HepG2 (cell line): ENCODE data around the gene IZUMO2. TPM values are rescaled to one million over a fixed set of nuclear protein-coding genes. Genes with fewer than 3 reads are reported as not detected.
A peak's percentile ranks its signal among the peaks of the same experiment; 100 is the strongest.

Experiments used
- ARHGAP35 ChIP-seq: sonication (generic); formaldehyde crosslinking; IDR thresholded peaks from 2 replicates; pipeline ENCODE4 v1.9.0; 2022; ENCODE audit warnings: mild to moderate bottlenecking, inconsistent platforms, moderate library complexity, missing genetic modification reagents, borderline replicate concordance
- FOXA3 ChIP-seq: IDR thresholded peaks from 2 replicates; pipeline ENCODE4 v1.6.1; 2016; ENCODE audit warnings: missing genetic modification reagents, missing compliant biosample characterization
- FOXJ3 ChIP-seq: sonication (generic); formaldehyde crosslinking; IDR thresholded peaks from 2 replicates; pipeline ENCODE4 v1.4.0; 2020; ENCODE audit warnings: missing genetic modification reagents, mild to moderate bottlenecking, borderline replicate concordance
- LCORL ChIP-seq, 2 experiments: fragments of 450-650 bp in 1 of 2; sonication (generic) in 1 of 2; formaldehyde crosslinking in 1 of 2; IDR thresholded peaks; 2 replicates each; pipeline versions ENCODE4 v1.5.0 to v1.6.1; 2017 to 2020; ENCODE audit warnings: antibody characterized with exemption in 1 of 2, missing genetic modification reagents in 1 of 2
- NR0B2 ChIP-seq: sonication (generic); formaldehyde crosslinking; IDR thresholded peaks from 2 replicates; pipeline ENCODE4 v1.4.0; 2020; ENCODE audit warnings: mild to moderate bottlenecking, missing genetic modification reagents
- RXRB ChIP-seq: IDR thresholded peaks from 2 replicates; pipeline ENCODE4 v1.6.1; 2016; ENCODE audit warnings: borderline replicate concordance, missing genetic modification reagents, missing compliant biosample characterization
- ZBTB21 ChIP-seq: sonication (generic); formaldehyde crosslinking; IDR thresholded peaks from 2 replicates; pipeline ENCODE4 v1.4.0; 2020; ENCODE audit warnings: missing genetic modification reagents
- ZFX ChIP-seq: sonication (generic); formaldehyde crosslinking; IDR thresholded peaks from 2 replicates; pipeline ENCODE4 v1.4.0; 2020; ENCODE audit warnings: mild to moderate bottlenecking, low read depth, missing genetic modification reagents, moderate library complexity
- ZFY ChIP-seq: sonication (generic); formaldehyde crosslinking; IDR thresholded peaks from 2 replicates; pipeline ENCODE4 v1.4.0; 2020; ENCODE audit warnings: missing genetic modification reagents
- ZNF260 ChIP-seq: sonication (generic); formaldehyde crosslinking; IDR thresholded peaks from 2 replicates; pipeline ENCODE4 v1.4.0; 2020; ENCODE audit warnings: missing genetic modification reagents, low read depth, mild to moderate bottlenecking, borderline replicate concordance
- ZNF335 ChIP-seq: sonication (generic); formaldehyde crosslinking; IDR thresholded peaks from 2 replicates; pipeline ENCODE4 v1.4.0; 2020; ENCODE audit warnings: missing genetic modification reagents
- polyA plus RNA-seq, 8 experiments: library from polyadenylated mRNA; depleted of rRNA in 3 of 8; stranded (reverse) in 7 of 8; unstranded in 1 of 8; fragments of >200 nt; fragmentation: Illumina TruSeq in 4 of 8; extraction: Trizol in 4 of 8; gene quantifications; 2 replicates each; pipeline versions ENCODE4 v1.2.1 to v1.2.3, GENCODE V29; 2011 to 2016; ENCODE audit warnings: low read depth in 4 of 8, missing spikeins in 1 of 8, mixed read lengths in 1 of 8; ENCODE audit not compliant: insufficient read depth in 1 of 8
- total RNA-seq, 5 experiments: library from RNA; depleted of rRNA; stranded (reverse); fragments of >200 nt; fragmentation: Illumina TruSeq; extraction: Trizol; gene quantifications; 2 replicates each; pipeline ENCODE4 v1.2.3, GENCODE V29; 2016; ENCODE audit warnings: low read depth in 1 of 5
- TF ChIP-seq, protein P1 (sequence below): sonication (generic); formaldehyde crosslinking; IDR thresholded peaks from 2 replicates; pipeline ENCODE4 v1.4.0; 2020; ENCODE audit warnings: missing genetic modification reagents
- TF ChIP-seq, protein P2 (sequence below): sonication (generic); formaldehyde crosslinking; IDR thresholded peaks from 2 replicates; pipeline ENCODE4 v1.4.0; 2020; ENCODE audit warnings: missing genetic modification reagents
- TF ChIP-seq, protein P3 (sequence below): sonication (generic); formaldehyde crosslinking; IDR thresholded peaks from 2 replicates; pipeline ENCODE4 v1.4.0; 2020; ENCODE audit warnings: missing genetic modification reagents
- TF ChIP-seq, protein P4 (sequence below): IDR thresholded peaks from 2 replicates; pipeline ENCODE4 v1.6.1; 2012; ENCODE audit warnings: inconsistent platforms

The IZUMO2 gene
- total and polyA plus RNA-seq, 2 of the 13 experiments (the other 11 are each of a cell fraction or from before 2014, with no cell fraction given): not detected

DNA sequence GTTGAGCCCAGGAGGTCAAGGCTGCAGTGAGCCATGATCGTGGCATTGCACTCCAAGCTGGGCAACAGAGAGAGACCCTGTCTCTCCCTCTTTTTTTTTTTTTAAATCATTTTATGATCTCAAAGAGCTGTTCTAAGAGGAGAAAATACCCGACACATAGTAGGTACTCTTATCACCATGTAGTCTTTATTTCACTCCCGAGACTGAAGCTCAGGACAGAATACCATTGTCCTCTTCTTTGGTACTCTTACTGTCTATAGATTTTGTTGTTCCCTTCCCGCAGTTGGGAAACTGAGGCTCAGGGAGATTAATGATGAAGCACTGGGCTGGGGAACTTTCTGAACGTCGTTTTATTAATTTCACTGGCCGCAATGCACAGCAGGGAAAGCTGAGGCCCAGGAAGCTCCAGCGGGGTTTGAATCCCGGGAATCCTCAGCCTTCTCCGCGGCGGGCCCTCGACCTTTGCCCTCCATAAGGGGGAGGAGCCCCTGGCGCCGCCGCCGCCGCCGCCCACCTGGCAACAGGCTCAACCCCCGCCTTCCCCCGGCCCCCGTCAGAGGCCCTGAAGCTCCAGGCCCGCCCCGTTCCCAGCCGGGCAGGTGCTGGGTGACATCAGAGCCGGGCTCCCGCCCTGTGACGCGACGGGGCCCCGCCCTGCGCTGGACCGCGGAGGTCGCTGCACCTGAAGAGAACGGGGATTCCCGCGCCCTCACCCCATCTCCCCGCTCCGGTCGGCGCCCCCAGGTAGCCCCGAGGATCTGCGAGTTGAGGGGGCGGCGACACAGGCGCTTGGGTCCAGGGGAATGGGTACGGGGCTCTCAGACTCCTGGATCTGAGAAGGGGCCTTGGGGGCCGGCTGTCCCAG lies 42.0 kb upstream of the IZUMO2 start (continued):
- TF ChIP-seq LCORL (IDR thresholded peaks at IDR 0.05) (no peak), LCORL (CRISPR knock-in tag; IDR thresholded peaks at IDR 0.05) (no peak), ZNF335 (no peak), ZBTB21 (CRISPR knock-in tag) (peak; percentile 93), ZNF260 (CRISPR knock-in tag) (no peak), ARHGAP35 (CRISPR knock-in tag) (no peak), ZFX (CRISPR knock-in tag) (no peak), ZFY (CRISPR knock-in tag) (peak; percentile 12; the same call in 1 of the 2 replicates), FOXA3 (CRISPR knock-in tag) (no peak), RXRB (CRISPR knock-in tag) (peak; percentile 60; the same call in 1 of the 2 replicates), FOXJ3 (CRISPR knock-in tag) (no peak), NR0B2 (no peak)
- TF ChIP-seq, protein P1, sequence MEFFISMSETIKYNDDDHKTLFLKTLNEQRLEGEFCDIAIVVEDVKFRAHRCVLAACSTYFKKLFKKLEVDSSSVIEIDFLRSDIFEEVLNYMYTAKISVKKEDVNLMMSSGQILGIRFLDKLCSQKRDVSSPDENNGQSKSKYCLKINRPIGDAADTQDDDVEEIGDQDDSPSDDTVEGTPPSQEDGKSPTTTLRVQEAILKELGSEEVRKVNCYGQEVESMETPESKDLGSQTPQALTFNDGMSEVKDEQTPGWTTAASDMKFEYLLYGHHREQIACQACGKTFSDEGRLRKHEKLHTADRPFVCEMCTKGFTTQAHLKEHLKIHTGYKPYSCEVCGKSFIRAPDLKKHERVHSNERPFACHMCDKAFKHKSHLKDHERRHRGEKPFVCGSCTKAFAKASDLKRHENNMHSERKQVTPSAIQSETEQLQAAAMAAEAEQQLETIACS: no peak
- TF ChIP-seq, protein P2, sequence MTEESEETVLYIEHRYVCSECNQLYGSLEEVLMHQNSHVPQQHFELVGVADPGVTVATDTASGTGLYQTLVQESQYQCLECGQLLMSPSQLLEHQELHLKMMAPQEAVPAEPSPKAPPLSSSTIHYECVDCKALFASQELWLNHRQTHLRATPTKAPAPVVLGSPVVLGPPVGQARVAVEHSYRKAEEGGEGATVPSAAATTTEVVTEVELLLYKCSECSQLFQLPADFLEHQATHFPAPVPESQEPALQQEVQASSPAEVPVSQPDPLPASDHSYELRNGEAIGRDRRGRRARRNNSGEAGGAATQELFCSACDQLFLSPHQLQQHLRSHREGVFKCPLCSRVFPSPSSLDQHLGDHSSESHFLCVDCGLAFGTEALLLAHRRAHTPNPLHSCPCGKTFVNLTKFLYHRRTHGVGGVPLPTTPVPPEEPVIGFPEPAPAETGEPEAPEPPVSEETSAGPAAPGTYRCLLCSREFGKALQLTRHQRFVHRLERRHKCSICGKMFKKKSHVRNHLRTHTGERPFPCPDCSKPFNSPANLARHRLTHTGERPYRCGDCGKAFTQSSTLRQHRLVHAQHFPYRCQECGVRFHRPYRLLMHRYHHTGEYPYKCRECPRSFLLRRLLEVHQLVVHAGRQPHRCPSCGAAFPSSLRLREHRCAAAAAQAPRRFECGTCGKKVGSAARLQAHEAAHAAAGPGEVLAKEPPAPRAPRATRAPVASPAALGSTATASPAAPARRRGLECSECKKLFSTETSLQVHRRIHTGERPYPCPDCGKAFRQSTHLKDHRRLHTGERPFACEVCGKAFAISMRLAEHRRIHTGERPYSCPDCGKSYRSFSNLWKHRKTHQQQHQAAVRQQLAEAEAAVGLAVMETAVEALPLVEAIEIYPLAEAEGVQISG: no peak
- TF ChIP-seq, protein P3, sequence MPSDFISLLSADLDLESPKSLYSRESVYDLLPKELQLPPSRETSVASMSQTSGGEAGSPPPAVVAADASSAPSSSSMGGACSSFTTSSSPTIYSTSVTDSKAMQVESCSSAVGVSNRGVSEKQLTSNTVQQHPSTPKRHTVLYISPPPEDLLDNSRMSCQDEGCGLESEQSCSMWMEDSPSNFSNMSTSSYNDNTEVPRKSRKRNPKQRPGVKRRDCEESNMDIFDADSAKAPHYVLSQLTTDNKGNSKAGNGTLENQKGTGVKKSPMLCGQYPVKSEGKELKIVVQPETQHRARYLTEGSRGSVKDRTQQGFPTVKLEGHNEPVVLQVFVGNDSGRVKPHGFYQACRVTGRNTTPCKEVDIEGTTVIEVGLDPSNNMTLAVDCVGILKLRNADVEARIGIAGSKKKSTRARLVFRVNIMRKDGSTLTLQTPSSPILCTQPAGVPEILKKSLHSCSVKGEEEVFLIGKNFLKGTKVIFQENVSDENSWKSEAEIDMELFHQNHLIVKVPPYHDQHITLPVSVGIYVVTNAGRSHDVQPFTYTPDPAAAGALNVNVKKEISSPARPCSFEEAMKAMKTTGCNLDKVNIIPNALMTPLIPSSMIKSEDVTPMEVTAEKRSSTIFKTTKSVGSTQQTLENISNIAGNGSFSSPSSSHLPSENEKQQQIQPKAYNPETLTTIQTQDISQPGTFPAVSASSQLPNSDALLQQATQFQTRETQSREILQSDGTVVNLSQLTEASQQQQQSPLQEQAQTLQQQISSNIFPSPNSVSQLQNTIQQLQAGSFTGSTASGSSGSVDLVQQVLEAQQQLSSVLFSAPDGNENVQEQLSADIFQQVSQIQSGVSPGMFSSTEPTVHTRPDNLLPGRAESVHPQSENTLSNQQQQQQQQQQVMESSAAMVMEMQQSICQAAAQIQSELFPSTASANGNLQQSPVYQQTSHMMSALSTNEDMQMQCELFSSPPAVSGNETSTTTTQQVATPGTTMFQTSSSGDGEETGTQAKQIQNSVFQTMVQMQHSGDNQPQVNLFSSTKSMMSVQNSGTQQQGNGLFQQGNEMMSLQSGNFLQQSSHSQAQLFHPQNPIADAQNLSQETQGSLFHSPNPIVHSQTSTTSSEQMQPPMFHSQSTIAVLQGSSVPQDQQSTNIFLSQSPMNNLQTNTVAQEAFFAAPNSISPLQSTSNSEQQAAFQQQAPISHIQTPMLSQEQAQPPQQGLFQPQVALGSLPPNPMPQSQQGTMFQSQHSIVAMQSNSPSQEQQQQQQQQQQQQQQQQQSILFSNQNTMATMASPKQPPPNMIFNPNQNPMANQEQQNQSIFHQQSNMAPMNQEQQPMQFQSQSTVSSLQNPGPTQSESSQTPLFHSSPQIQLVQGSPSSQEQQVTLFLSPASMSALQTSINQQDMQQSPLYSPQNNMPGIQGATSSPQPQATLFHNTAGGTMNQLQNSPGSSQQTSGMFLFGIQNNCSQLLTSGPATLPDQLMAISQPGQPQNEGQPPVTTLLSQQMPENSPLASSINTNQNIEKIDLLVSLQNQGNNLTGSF (CRISPR knock-in tag): no peak
- TF ChIP-seq, protein P4, sequence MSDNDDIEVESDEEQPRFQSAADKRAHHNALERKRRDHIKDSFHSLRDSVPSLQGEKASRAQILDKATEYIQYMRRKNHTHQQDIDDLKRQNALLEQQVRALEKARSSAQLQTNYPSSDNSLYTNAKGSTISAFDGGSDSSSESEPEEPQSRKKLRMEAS: peak; percentile 48; the same call in 1 of the 2 replicates
